Vagina (tissue), 2 donors: Measurements from ENCODE around the gene PIP5K1B. TPM values are rescaled to one million over a fixed set of nuclear protein-coding genes. Genes with fewer than 3 reads are reported as not detected.

Experiments
- DNase-seq, 2 donors: peaks; one replicate each; pipeline ENCODE4 v3.0.0-alpha.2; 2017; ENCODE audit errors: extremely low spot score in 2 of 2
- H3K27ac ChIP-seq: fragments of 200-600 bp; sonication (generic); one replicate; pipeline ENCODE4 v1.5.1; 2019
- H3K27me3 ChIP-seq: fragments of 200-600 bp; sonication (generic); one replicate; pipeline ENCODE4 v1.5.1; 2019
- H3K36me3 ChIP-seq, 2 donors: fragments of 200-600 bp; sonication (generic); one replicate each; pipeline ENCODE4 v1.5.1; 2017 to 2019
- H3K4me1 ChIP-seq: fragments of 200-600 bp; sonication (generic); one replicate; pipeline ENCODE4 v1.5.1; 2019
- H3K4me3 ChIP-seq, 2 donors: fragments of 200-600 bp; sonication (generic); 1 replicate in 1 of 2; 2 replicates in 1 of 2; pipeline ENCODE4 v1.5.1; 2016 to 2019
- H3K9me3 ChIP-seq: fragments of 200-600 bp; sonication (generic); one replicate; pipeline ENCODE4 v1.5.1; 2019
- CTCF ChIP-seq, 3 experiments: fragments of 450-650 bp in 2 of 3; fragments of 200-600 bp in 1 of 3; sonication (generic) in 1 of 3; IDR thresholded peaks; one replicate each; pipeline ENCODE4 v1.5.1; 2017 to 2019; ENCODE audit warnings: antibody characterized with exemption in 3 of 3, mild to moderate bottlenecking in 2 of 3, moderate library complexity in 2 of 3
- POLR2A ChIP-seq, 2 donors: fragments of 450-650 bp; IDR thresholded peaks; one replicate each; pipeline ENCODE4 v1.6.1; 2017; ENCODE audit warnings: antibody characterized with exemption in 2 of 2, mild to moderate bottlenecking in 2 of 2, moderate library complexity in 2 of 2
- POLR2AphosphoS5 ChIP-seq, 2 donors: sonication (generic); formaldehyde crosslinking; IDR thresholded peaks; one replicate each; pipeline ENCODE4 v1.9.0; 2017; ENCODE audit warnings: antibody characterized with exemption in 2 of 2, mild to moderate bottlenecking in 2 of 2, low read depth in 1 of 2; ENCODE audit not compliant: insufficient read depth in 1 of 2
- intact Hi-C: fragments of 100-400 bp; cut with DNase I; formaldehyde crosslinking; loops from one replicate; pipeline ENCODE4 v1.15.1; 2023
- total RNA-seq: library from RNA; depleted of rRNA; stranded (reverse); fragments of >200 nt; gene quantifications from one replicate; pipeline ENCODE4 v1.2.3, GENCODE V29; 2016

The PIP5K1B gene
- total RNA-seq, 1 donor from 2014 or later: 2.9 TPM

DNA sequence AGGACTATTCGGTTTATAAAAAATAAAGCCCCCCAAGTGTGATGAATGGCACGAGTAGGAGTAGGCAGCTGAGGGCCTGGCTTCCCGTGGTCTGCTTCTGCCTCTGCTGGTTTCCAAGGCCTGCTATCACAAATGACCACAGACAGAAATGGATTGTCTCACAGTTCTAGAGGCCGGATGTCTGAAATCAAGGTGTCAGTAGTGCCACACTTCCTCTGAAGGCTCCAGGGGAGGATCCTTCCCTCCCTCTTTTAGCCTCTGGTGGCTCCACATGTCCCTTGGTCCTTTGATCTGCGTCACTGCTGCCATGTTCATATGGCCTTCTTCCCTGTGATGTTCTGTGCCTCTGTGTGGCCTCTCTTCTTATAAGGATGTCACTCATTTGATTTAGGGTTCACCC lies 293.8 kb downstream of the PIP5K1B start:
- no peak overlapping the region for H3K27ac ChIP-seq
- intact Hi-C loops: loop anchor here (10.0 kb wide), 1 partner anchor 414 kb away; no protein-coding TSS in a partner anchor

DNA sequence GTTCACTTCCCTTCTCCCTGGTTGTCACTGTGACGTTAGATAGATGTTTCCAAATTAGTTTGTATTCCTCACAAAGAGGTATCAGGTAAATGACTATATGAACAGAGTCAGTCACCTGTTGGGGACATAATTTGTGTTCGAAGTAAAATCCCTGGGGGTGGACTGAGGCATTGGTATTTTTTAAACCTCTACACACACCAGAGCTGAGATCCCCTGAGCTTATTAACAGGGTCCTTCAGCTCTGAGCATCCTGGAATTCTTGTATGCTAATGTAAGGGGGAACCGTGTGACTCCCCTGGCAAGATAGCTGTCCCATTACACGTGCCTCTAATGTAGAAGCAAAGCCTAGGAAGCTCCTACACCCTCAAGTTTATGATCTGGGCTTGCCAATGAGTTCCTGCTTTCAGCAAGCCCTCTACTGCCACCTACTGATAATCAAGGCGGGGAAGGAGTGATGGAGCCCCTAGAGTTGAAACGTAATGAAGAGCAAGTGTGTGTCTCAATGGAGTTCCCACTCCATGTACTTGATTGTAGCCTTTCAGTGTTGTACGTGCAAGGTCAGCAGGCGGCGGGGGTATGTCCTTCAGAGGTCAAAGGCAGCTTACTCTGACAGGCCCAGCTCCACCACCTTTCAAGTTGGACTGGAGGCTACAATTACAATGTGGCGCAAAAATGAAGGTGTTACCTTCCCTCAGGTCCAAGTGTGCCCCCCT lies 294.5 kb downstream of the PIP5K1B start:
- intact Hi-C loops: loop anchor here (10.0 kb wide), 1 partner anchor 415 kb away; no protein-coding TSS in a partner anchor
- Histone ChIP-seq H3K36me3 (no peaks in the 10 kb centered on the region), H3K9me3 (no peaks in the 10 kb centered on the region), H3K27ac (no peak overlapping the region), H3K27me3 (no peaks in the 10 kb centered on the region), H3K4me1 (no peaks in the 10 kb centered on the region), H3K4me3 (no peak overlapping the region)
- no peak for DNase-seq
- TF ChIP-seq POLR2AphosphoS5 (IDR thresholded peaks at IDR 0.05; ENCODE audit: insufficient read depth in 1 of 2, low read depth in 1 of 2): no peak
- peak; percentile 42 to 55 (median 54) for TF ChIP-seq CTCF (IDR thresholded peaks at IDR 0.05)

More for the DNA sequence above, 293.8 kb downstream of the PIP5K1B start:
- Histone ChIP-seq H3K9me3 (no peaks in the 10 kb centered on the region), H3K4me1 (no peaks in the 10 kb centered on the region), H3K27me3 (no peaks in the 10 kb centered on the region), H3K36me3 (no peaks in the 10 kb centered on the region), H3K4me3 (no peak overlapping the region)
- DNase-seq: no peak
- TF ChIP-seq POLR2AphosphoS5 (IDR thresholded peaks at IDR 0.05; ENCODE audit: insufficient read depth in 1 of 2, low read depth in 1 of 2): no peak
- TF ChIP-seq POLR2A (IDR thresholded peaks at IDR 0.05): no peak
- no peak for TF ChIP-seq CTCF (IDR thresholded peaks at IDR 0.05)

DNA sequence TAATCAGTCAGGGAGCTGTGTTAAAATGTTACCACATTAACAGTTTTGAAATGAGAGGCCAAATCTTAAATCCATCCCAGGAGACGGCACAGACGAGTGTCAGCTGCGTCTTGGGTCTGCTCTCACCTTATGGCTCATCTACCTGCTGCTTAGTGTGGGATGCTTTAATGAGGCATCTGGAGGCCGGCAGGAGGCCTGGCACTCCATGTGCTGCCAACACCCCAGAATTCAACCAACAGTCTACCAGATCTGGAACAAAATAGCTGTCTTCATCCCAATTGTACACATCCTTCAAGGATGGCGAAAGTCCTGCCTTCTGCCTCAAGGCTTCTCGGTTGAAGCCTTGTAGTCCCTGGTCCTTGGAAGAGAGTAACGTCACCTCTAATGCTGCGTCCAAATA lies 296.9 kb downstream of the PIP5K1B start:
- intact Hi-C loops: no loop called here
- no peaks in the 10 kb centered on the region for H3K27me3 ChIP-seq
- H3K36me3 ChIP-seq: no peaks in the 10 kb centered on the region
- DNase-seq: no peak
- H3K9me3 ChIP-seq: no peaks in the 10 kb centered on the region
- H3K4me3 ChIP-seq: no peak overlapping the region
- no peaks in the 10 kb centered on the region for H3K4me1 ChIP-seq
- no peak overlapping the region for H3K27ac ChIP-seq
- TF ChIP-seq POLR2AphosphoS5 (IDR thresholded peaks at IDR 0.05; ENCODE audit: insufficient read depth in 1 of 2, low read depth in 1 of 2) (no peak), CTCF (IDR thresholded peaks at IDR 0.05) (no peak), POLR2A (IDR thresholded peaks at IDR 0.05) (no peak)

- TF ChIP-seq CTCF (IDR thresholded peaks at IDR 0.05) (no peak), POLR2AphosphoS5 (IDR thresholded peaks at IDR 0.05; ENCODE audit: insufficient read depth in 1 of 2, low read depth in 1 of 2) (no peak), POLR2A (IDR thresholded peaks at IDR 0.05) (no peak)
- intact Hi-C loops: no loop called here
- no peak overlapping the region for H3K27ac ChIP-seq
- H3K36me3 ChIP-seq: no peaks in the 10 kb centered on the region
- DNase-seq: no peak
- no peaks in the 10 kb centered on the region for H3K27me3 ChIP-seq
- H3K4me3 ChIP-seq: no peak overlapping the region
- no peaks in the 10 kb centered on the region for H3K4me1 ChIP-seq
- H3K9me3 ChIP-seq: no peaks in the 10 kb centered on the region
Observed at GRCh38 chr9:69003051-69003450, 298.0 kb downstream of the PIP5K1B start.

DNA sequence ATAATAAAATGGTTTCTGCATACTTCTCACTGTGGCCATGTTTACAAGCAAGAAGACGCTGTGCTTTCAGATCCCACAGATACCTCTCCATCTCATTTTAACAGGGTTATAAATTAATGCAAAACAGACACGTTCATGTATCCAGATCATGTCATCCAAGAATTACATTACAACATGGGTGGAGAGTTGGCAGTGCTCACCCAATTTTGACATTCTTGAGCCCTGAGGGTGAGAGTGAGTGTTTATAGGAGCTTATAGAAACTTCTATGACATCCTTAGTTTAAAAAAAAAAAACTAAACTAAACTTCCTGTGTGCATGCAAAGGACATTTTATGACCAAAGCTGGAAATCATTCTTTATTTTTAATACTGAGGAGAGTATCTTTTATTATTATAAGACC lies 299.8 kb downstream of the PIP5K1B start:
- H3K36me3 ChIP-seq: no peaks in the 10 kb centered on the region
- H3K4me1 ChIP-seq: no peaks in the 10 kb centered on the region
- H3K4me3 ChIP-seq: no peak overlapping the region
- intact Hi-C loops: no loop called here
- no peaks in the 10 kb centered on the region for H3K9me3 ChIP-seq
- H3K27ac ChIP-seq: no peak overlapping the region
- no peaks in the 10 kb centered on the region for H3K27me3 ChIP-seq
- TF ChIP-seq POLR2A (IDR thresholded peaks at IDR 0.05) (no peak), CTCF (IDR thresholded peaks at IDR 0.05) (no peak), POLR2AphosphoS5 (IDR thresholded peaks at IDR 0.05; ENCODE audit: insufficient read depth in 1 of 2, low read depth in 1 of 2) (no peak)
- DNase-seq: no peak
